SK-MEL-5 (cell line): ENCODE data around the gene JARID2. TPM values are rescaled to one million over a fixed set of nuclear protein-coding genes. Genes with fewer than 3 reads are reported as not detected.

Experiments
- DNase-seq: peaks from one replicate; pipeline ENCODE4 v3.0.0-alpha.2; 2016; ENCODE audit warnings: low read depth, low spot score
- in situ Hi-C: cut with HindIII; loops from 2 replicates; pipeline ENCODE4 v1.10.0; 2016; ENCODE audit warnings: low sequenced_read_pairs, high pct_unique_total_duplicates, low pct_unique_long_range_greater_than_20kb
- total RNA-seq: library from RNA; depleted of rRNA; stranded (reverse); fragments of >200 nt; shearing (Covaris generic); gene quantifications from 2 replicates; pipeline ENCODE4 v1.2.3, GENCODE V29; 2014

The JARID2 gene
- total RNA-seq, 1 experiment from 2014 or later, result 35.5 TPM

- in situ Hi-C loops, result no loop called here
- peak; percentile 62 for DNase-seq
These were observed 256.8 kb downstream of the JARID2 start for GRCh38 chr6:15502446-15503345.

GRCh38 chr6:15503346-15503680 is 257.4 kb downstream of the JARID2 start:
- no peak for DNase-seq
- in situ Hi-C loops, result no loop called here

DNA sequence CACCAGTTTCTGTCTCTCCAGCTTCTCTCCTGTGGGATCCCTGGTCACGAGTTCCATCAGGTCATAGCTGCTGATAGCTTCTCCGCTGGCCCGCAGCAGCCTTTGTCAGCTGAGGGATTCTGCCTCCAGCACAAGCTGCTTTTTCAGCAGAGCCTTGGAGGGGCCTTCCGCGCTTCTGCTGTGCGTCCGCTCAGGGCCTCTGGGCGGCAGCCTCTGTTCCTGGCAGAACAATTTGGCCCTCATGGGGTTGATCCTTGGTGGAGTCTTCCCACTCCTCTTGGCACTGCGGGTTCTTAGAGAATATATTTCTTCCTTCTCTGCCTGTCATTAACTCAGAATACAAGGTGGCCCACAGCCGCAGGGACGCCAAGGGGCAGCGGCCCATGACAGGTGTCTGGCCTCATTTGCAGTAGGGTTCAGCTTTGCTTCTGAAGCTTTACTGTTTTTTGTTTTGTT is 258.2 kb downstream of the JARID2 start:
- in situ Hi-C loops, result no loop called here
- DNase-seq, result peak; percentile 47

DNA sequence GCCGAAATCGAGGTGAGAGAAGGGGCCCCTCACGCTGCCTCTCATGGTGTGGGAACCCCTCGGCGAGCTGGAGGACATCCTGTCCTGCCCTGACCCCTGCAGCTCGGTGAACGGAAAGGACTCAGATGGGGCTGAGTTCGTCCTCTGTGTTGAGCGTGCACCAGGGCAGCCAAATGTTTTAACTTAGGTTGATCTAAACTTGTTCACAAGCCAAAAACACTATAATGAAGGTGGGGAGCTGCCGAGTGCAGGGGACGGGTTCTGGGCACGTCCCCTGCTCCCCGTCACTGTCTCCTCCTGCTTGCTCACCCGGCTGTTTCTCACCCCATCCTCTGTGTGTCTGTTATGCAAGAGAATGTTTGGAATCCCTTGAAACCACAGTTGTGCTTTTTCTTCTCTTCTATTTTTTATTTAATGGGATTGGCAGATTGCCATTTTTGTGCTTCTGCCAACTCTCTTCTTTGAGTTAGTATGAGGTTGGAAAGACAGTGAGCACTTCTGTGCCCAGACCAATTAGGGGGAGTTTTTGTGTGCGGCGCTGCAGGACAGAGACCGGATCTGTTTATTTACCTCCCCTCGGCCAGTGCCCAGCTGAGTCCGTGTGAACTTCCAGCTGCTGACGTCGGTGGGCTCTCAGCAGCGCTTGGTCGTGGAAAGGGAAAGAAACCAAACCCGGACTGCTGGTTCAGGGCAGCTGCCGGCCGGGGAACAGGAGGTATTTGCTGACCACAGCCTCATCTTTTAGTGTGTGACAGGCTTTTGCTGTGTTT is 258.9 kb downstream of the JARID2 start:
- DNase-seq, result peak; percentile 100
- in situ Hi-C loops, result no loop called here

DNA sequence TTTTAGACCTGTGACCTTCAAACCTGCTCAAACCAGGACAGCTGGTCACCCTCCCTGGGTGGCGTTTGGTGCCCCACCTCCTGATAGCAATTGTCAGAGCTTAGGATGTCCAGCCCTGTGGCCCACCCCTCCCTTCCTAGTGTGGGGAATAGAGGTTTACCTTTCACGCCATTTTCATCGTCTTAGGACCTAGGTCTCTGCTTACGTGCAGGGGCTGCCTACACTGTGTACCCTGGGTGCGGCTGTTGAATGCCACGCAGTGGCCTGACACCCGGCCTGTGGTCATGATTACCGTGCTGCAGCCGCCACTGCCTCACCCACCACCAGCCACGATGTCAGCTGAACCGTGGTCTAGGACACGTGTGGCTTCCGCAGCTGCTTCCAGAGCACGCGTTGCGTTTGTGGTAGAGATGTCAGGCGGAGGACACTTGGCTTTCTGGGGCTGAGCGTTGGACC is 259.6 kb downstream of the JARID2 start:
- in situ Hi-C loops, result no loop called here
- no peak for DNase-seq

DNA sequence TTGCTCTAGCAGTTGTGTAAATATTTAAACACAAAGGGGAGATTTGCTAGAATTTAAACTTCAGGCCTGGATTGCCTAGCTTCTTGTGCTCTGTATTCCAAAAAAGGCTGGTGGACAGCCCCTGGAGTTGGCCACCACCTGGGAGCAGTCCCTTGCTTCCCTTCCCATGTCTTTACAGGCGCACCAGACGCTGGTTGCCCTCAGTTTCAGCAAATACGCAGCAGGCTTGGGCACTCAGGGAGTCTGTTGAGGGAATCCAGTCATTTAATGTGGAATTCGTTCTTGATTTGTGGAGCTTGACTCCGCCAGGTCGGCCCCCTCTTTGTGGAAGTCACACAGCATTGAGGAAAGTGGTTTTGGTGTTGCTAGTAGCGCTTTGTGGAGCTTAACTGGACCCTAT is 260.2 kb downstream of the JARID2 start:
- DNase-seq, result no peak

GRCh38 chr6:15507221-15507620 is 261.4 kb downstream of the JARID2 start:
- in situ Hi-C loops, result no loop called here
- no peak for DNase-seq

More for the DNA sequence above, 260.2 kb downstream of the JARID2 start:
- in situ Hi-C loops, result no loop called here

DNA sequence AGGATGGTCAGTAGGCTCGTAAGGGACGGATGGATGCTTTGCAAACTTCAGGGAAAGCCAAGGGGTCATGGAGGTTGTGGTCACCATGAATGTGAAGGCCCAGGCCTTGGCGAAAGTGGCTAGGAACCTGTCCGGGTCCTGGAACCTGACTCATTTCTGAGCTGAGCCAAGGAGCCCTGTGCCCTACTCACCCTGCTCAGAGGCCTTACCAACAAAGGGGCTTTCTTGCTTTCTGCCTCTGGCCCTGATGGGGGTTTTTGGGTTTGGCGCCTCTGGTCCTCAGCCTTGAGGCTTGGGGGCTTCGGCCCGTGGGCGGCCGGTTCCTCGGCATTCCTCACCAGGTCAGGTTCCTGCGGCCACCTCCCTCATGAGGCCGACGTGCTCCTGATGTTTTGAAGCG is 261.9 kb downstream of the JARID2 start:
- in situ Hi-C loops, result no loop called here
- DNase-seq, result no peak

- no peak for DNase-seq
- in situ Hi-C loops, result no loop called here
These were observed 262.6 kb downstream of the JARID2 start for GRCh38 chr6:15508441-15508871.

- DNase-seq, result no peak
- in situ Hi-C loops, result no loop called here
These were observed 263.1 kb downstream of the JARID2 start for GRCh38 chr6:15508931-15509330.

GRCh38 chr6:15509335-15509933 is 263.6 kb downstream of the JARID2 start:
- in situ Hi-C loops, result no loop called here
- no peak for DNase-seq

GRCh38 chr6:15510121-15510520 is 264.3 kb downstream of the JARID2 start:
- in situ Hi-C loops, result no loop called here
- no peak for DNase-seq

DNA sequence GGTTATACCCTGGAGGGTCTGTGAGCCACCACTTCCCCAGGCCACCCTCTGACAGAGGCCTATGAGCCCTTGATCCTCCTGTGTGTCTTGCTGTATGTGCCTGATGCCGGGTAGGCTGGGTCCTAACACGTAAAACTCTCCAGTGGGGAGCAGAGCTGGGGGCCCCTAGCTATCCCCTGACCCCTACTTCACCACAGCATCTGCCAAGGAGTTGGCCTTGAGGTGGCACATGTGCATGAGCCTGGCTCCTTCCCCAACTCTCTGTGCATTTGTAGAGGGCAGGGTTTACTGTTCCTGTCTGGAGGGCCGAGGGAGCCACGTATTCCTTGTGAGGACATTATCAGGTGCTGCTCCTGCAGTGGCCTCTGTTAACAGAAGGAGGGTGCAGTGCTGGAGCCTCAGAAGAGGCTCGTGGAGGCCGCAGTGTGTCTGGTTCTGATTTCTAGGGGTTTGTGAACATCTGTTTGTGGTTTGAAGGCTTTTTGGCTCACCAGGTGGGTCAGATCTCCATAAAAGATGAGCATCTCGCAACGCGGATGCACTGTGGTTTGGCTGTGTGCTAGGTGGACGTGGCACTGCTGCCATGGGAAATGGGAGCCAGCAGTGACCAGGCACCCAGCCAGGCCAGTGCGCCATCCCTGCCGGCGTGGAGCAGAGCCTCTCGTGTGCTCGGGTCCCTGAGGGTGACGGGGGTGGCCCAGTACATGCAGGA is 264.8 kb downstream of the JARID2 start:
- in situ Hi-C loops, result no loop called here
- no peak for DNase-seq

- no peak for DNase-seq
- in situ Hi-C loops, result no loop called here
These were observed 265.6 kb downstream of the JARID2 start for GRCh38 chr6:15511248-15512125.

DNA sequence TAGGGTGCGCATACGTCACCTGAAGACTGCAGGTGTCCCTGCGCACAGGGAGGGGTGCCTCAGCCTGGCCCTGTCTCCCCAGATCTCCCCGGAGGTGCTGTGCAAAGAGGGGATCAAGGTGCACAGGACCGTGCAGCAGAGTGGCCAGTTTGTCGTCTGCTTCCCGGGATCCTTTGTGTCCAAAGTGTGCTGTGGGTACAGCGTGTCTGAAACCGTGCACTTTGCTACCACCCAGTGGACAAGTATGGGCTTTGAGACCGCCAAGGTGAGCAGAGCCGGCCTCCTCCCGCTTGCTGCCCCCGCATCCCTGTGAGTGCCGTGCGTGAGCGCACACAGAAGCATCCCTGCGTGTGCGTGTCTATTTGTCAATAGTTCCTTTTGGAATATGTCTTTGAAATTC is 266.3 kb downstream of the JARID2 start:
- in situ Hi-C loops, result no loop called here
- peak; percentile 43 for DNase-seq

- in situ Hi-C loops, result no loop called here
- no peak for DNase-seq
These were observed 266.9 kb downstream of the JARID2 start for GRCh38 chr6:15512721-15513120.
